SIG-M5 (cell line): ENCODE measurements around the gene LMF2.
A peak's percentile ranks its signal among the peaks of the same experiment; 100 is the strongest.

Experiments used
- DNase-seq: peaks from one replicate; lab custom pipeline; 2025; lab: John Stamatoyannopoulos, UW

Gene LMF2

DNA sequence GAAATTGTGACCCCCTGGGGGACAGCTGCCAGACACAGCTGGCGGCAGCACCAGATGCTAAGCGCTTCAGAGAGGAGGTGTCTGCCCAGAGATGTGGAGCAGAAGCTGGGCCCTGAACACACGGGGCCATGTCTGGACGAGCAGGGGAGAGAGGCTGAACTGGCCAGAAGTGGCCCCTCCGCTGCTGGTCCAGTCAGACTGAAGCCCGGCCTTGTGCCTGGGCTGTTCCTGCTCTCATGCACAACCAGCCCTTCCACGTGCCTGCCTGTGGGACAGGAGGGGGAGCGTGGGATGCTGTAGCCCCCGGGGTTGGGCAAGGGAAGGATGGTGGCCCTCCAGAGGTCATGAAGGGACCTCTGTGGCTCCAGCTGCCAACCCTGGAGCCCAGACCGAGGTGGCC is 24.4 kb downstream of the LMF2 start:
- DNase-seq: no peak

DNA sequence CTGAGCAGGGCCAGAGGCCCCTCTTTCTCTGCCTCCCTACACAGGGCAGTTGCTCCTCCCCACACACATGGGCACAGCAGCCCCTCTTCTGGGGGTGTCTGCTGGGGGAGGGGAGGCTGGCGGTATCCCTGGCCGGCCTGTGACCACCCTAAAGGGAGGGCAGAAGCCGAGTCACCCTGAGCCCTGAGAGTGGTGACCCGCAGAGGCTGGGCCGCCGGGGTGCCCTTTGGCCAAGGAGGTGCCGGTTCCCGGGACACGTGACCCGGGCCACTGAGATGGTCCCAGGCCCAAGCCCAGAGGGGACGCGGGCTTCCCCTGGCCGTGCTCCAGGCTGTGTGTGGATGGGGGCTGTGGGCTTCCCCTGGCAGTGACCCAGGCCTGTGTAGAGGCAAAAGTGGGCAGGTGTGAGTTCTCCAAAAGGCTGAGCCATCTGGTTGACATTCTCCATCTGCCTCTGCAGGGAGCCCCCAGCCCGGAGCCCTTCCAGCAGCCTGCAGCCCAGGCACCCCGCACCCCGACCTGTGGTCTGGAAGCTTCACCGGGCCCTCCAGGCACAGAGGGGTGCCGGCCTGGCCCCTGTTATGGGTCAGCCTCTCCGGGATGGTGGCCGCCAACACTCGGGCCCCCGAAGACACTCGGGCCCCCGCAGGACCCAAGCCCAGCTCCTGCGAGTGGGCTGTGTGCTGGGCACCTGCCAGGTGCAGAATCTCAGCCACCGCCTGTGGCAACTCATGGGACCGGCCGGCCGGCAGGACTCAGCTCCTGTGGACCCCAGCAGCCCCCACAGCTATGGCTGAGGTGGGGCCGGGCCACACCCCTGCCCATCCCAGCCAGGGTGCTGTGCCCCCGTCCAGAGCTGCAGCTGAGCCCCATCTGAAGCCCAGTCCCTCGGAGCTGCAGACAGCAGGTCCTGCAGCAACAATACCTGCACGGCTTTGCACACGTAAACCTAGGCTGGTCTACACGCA is 25.1 kb downstream of the LMF2 start:
- DNase-seq: no peak

DNA sequence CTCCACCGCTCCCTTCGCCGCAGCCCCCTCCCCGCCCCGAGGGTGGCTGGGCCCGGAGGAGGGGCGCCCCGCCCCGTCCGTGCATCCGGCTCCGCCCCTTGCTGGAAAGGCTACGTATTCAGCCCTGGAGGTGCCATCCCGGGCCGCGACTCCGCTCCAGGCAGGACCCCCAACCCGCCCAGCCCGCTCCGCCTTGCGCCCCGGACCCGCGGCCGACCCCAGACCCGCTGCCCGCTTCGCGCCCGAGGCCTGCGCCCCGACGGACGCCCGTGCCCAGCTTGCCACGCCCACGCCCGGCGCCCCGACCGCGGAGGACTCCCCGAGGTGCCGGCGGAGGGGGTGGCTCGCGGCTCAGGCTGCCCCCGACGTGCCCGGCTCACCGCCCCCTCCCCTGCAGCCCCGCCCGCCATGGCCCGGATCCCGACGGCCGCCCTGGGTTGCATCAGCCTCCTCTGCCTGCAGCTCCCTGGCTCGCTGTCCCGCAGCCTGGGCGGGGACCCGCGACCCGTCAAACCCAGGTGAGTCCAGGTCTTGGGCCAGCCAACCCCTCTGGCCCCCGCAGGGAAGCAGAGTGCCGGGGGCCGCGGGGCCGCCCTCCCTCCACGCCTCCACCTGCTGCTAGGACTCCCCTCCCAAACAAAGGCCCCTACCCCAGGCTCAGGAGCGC is 25.9 kb downstream of the LMF2 start, which contains the start of gene ADM2:
Gene ADM2, plus strand, starts transcription at position 104 of the 667 bp plus-strand sequence. Its CDS starts 305 bp downstream, at position 409.
- DNase-seq: no peak

DNA sequence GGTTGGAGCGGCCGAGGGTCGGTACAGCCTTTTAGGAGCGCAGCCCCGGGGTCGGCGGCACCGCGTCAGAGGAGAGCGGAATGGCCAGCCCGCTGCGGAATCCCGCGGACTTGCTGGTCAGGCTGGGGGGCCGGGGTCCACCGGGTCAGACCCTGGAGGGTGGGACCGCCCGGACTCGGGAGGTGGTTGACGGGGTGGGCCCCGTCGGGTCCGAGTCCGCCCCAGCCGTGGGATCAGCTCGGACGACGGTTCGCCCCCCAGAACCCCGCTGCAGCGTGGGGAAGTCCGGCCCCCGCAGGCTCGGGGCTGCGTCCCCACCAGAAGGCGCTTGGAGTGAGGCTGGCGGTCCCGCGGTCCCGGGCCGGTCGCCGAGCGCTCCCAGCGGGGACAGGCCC is 26.5 kb downstream of the LMF2 start:
- DNase-seq: no peak

DNA sequence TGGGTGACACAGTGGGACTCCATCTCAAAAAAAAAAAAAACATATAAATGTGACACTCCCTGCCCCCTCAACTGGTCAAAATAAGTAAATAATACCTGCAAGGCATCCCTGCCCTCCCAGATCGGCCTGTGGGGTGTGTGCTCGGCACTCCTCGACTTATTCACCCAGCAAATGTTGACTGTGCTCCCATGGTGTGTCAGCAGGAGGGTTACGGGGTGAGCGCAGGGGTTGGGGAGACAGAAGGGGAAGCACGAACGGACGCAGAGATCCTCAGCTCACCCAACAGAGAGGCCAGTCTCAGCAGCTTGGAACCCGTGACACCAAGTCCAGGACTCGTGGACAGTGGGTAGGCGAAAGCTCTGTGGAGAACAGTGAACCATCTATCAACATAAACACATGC is 27.8 kb downstream of the LMF2 start:
- no peak for DNase-seq

DNA sequence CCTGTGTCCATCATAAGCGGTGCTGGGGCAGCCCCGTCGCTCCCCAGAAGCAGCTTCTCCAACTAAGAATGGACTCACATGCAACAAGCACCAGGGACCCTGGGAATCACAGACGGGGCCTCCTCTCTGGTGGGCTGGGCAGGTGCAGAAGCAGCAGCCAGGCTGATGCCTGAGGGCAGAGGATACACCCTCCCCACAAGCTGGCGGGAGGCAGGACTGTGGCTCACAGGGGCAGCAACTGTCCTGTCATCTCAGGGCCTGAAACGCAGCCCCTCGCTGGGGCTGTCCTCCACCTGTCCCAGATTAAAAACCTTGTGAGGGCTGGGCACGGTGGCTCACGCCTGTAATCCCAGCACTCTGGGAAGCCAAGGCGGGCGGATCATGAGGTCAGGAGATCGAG is 29.6 kb downstream of the LMF2 start:
- DNase-seq: no peak

DNA sequence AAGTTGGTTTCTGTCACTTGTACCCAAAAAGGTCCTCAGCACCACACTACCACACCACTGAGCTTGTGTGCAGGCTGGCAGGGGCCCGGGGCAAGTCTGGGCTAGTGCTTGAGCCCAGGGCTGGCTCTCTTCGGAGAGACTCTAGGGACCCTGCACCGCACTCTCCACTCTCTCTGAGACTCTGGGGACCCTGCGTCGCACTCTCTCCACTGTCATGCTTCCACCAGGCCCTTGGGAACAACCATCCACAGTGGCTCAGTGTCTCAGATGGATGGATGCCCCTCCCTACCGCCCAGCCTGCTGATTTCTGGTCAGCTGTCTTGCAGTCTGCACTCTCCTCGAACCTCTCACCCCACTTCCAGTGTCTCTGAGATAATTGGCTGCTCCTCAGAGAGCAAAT is 30.6 kb downstream of the LMF2 start:
- DNase-seq: no peak

DNA sequence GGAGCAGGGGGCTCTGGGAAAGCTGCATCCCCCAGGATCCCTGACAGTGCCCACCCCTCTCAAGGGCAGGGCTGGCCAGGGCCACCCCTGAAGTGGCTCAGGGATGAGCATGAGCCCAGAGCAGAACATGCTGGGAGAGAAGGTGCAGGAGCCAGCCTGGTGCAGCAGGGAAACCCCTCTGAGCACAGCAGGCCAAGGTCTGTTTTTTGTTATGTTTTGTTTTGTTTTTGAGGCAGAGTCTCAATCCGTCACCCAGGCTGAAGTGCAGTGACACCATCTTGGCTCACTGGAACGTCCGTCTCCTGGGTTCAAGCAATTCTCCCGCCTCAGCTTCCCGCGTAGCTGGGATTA is 31.9 kb downstream of the LMF2 start:
- no peak for DNase-seq

DNA sequence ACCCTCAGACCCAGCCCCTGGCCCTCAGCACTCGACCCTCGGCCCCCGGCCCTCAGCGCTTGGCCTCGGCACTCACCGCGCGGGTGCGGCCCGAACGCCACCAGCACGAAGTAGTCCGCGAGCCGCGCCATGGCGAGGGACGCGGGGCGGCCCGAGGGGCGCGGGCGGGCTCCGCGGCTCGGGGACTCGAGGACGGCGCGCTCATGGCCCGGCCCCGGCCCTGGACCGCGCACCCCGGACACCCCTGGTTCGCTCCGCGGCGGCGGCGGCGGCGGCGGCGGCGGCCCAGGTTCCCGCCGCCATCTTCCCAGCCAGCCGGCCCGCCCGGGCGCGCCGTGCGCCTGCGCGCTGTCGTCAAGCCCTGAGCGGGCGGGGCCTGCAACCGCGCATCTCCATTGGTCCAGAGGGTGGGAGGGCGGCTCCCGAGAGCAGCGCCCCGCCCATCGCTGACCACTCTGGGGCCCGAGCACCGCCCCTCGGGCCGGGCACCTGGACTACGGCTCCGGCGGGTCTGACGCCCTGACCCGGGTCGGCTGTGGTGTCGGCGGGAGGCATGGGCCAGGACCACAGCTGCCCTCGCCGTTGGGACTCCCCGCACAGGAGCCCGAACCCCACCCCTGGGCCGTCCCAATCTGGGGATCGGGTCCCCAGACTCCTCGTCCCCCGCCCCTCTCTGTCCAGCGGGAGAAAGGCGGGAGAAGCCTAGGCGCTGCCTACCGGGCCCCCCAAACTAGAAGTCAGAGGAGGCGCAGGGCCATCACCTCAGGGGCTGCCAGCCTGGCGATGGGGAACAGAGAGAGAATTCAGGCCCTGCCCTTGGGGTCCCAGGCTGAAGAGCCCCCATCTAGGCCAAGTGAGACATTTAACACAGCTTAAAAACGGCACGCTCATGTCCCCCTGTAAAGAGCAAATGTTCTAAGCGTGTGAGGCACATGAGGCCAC is 32.5 kb downstream of the LMF2 start, which contains the start of gene SBF1:
Gene SBF1, minus strand, starts transcription at position 326 of the 942 bp plus-strand sequence. Its CDS starts 195 bp downstream, at position 131.
- no peak for DNase-seq

DNA sequence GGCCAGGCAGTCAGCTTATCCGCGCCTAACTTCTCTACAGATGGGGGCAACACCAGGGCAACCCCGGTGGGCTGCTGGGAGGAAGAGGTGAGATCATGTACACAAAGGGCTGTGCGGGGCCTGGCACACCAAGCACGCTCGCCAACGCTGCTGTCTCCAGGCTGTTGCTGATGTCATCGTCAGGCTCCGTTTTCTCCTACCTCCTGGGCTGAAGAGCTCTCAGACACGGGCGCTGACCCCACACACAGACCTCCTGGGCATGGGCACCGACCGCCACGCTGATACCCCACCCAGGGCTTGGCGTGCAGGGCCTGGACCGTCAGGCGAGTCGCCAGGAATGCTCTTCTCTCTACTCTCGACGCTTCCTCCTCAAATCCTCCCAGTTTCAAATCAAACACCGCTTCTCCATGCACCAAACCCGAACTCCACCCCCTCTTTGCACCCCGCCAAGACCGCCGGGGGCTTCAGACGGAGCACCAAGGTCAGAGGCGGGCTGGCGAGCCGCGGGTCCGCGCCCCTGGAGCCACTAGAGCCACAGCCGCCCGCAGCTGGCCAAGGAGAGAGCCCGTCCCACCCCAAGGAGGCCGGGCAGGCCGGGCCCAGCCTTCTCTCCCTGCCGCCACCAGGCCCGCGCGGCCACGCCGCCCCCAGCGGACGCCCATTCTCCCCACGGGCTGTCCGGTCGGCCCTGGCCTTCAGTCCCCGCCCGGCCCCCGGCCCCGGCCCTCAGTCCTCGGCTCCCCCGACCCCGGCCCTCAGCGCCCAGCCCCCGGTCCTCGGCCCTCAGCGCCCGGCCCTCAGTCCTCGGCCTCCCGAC is 33.4 kb downstream of the LMF2 start:
- DNase-seq: no peak

DNA sequence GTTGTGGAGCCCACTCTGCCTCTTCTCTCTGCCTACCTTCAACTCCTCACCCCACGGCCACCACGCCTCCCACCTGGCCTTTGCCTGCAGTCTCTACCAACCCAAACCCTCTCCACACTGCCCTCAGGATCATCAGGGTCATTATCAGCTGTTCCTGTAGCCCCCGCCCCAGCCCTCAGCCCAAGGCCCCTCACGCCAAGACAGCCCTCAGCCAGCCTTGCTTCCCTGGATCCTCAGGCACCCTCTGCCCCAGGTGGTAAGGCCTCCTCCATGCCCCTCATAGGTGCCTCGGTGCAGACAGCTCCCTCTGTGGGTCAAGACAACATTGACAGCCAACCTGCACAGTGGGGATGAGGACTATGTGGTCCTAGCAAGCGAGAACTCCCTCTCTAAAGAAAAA is 34.4 kb downstream of the LMF2 start:
- no peak for DNase-seq

DNA sequence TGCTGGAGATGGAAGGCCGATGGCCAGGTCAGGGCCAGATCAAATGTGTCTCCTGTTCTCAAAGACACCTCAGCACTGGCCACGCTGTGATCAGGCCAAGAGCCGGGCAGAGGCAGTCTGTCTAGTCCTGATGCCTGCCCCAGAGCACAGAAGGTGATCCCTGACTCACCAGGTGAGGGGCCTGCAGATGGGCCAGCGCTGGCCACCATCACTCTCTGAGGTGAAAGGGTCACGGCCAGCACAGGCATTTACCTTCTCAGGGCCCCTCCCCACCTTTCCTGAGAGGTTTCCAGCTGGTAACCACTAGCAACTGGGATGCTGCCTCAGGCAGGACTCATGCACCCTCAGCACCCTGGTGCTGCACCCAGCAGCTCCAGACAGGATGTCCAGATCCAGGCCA is 35.5 kb downstream of the LMF2 start:
- no peak for DNase-seq

DNA sequence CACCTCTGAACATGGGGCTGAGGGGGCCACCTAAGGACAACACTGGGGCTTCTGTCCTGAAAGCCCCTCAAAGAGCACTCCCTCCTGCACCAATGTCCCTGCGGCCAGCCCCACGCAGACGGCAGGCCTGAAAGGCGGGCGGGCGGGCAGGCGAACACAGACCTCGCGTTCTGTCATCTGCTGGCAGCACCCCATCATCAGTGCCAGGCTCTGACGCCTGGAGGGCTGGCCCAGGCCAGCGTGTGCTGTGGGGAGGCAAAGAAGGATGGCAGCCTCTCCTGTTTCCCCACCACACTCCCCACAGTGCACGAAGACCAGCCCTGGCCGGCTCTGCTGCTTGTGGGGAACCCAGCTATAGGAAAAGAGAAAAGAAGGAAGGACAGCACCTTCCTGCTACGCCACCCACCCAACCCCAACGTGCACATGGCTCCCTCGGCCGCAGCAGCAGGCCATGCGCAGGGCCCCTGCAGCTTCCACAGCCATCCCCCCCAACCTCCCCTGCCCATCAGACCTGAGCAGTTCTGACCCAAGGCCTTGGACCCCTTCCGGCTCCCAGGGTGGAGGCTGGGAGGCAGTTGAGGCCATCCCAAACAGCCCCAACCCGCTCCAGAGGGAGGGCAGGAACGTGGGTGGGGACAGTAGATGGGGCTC is 36.2 kb downstream of the LMF2 start:
- DNase-seq: no peak

DNA sequence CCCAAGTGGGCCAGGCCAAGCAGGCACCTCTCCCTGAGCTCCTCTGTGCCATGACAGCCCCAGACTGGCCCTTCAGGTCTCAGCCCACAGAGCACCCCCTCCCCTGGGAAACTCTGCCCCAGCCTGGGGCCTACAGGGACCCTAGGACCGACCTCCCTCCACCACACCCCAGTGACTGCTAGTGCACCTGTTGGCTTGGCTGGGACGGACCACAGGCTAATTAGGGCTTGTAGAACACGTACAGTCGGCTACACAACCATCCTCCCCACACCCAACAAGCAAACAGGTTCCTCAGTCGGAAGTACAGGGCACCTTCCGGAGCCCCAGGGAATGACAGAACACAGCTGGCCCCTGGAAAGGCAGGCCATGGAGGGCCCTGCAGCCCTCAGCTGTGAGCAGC is 37.0 kb downstream of the LMF2 start:
- no peak for DNase-seq

DNA sequence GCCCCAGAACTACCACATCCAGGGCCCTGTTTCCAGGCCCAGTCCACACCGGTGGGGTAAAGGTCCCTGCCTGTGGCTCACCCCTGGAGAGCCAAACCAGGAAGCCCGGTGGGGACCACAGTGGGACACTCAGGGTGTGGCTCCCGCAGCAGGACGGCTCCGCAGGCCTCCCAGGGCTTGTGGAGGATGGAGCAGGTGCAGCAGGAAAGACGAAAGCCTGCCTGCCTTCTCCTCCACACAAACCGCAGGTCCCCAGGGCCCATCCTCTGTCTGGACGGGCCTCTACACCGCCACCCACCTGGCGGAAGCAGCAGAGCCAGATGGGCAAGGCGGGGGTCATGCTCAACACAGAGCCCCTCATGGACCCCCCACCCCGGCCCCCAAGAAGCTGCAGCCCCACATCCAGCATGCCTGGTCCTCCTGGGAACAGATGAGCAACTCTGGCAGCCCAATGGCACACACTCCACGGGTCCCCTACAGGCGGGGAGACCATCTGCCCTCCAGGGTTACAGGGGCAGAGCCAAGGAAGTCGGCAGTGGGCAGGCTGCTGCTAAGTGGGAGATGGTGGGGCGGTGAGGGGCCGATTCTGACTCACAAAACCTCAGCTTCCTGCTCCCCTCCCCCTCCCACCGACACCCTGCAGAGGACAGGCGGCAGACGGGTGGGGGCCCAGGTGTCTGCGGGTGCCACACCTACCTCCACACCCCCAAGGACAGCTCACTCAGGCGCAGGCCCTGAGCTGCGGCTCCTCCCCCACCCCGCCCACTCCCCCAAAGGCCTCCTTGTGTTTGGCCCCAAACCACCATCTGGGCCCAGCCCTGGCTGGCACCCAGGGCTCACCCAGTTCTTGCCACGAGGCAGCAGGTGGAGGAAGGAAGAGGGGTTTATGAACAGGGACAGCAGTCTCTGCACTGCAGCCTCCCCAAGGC is 37.9 kb downstream of the LMF2 start:
- peak; percentile 46 for DNase-seq

DNA sequence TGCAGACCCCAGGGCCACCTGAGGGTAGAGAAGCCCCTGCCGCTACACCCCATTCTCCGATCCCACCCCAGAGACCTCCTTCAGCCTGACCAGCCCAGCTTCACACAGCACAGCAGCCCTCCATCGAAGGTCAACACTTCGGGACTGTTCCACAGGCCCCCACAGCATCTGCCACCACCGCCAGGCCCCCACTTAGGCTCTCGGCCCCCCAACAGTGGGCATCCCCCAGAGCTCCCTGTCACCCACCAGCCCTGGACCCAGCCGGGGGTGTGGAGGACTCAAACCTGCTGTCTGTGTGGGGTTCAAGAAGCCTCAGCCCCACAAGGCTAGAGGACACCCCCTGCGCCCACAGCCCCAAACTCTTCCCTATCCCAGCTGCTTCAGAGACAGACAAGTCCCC is 38.9 kb downstream of the LMF2 start:
- no peak for DNase-seq

DNA sequence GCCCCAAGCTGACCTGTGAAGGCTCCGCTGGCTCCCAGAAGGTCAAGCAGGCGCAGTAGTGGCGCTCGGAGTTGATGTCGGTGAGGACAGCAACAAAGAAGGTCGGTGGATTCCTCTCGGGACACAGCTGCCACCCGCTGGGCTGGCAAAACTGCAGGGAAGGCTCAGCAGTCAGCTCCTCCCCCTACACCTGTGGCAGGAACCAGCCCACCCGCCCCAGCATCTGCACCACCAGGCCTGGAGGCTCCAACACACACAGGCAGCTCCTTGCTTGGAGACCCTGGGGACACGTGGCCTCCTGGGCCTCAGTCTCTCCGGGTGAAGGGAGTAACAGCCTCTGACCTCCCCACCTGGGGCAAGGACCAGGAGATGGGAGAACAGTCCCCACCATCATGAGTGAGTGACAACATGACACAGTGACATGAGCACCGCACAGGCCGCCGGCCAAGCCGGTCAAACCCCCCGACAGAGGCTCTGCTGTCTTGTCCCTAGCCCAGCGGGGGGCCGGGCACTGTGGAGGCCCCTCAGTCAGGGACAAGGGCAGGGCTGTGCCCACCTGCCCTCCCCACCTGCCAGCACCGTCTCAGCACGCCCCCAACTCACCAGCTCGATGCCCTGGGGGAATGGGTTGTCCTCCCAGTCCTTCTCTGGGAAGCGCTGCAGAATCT is 39.6 kb downstream of the LMF2 start:
- DNase-seq: no peak

DNA sequence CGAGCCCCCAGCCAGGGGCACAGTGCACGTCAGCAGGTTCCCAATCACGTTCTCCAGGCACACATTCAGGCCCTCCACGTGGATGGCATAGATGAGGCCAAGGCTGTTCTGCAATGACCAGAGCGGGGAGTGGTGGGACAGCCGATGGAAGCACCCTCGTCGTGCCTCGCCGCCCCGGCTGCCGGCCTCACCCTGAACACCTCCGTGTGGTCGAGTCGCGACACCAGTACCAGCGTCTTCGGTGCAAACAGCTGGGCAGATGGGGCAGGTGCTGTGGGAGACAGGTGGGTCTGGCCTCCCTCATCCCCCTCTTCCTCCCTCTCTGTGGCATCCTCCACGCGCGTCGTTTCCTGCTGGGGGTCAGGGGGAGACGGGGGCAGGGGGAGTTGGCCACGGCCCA is 40.2 kb downstream of the LMF2 start:
- DNase-seq: no peak
